Measurements from ENCODE around the gene GRIN2A. TPM values are rescaled to one million over a fixed set of nuclear protein-coding genes. Genes with fewer than 3 reads are reported as not detected.

GRIN2A gene
- total RNA-seq, 1 donor from 2014 or later, result 10.9 TPM

DNA sequence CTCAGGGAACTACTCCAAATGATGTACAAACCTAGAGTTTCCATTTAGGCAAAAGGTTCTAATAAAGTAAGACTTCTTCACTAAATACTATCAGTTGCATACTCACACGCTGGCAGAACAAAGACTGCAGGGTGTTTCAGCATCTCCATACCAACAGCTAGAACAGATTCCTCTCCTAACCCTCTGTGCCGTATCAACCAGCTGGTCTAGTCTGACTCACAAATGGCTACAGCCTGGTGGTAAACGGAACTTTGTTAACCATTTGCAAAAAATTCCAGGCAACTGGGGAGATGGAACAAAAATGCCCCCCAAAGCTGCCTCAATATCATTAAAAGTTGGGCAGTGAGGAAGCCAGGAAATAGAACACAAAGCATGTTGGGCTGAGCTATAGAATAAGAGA is 217.1 kb downstream of the GRIN2A start:
- DNase-seq, result no peak

DNA sequence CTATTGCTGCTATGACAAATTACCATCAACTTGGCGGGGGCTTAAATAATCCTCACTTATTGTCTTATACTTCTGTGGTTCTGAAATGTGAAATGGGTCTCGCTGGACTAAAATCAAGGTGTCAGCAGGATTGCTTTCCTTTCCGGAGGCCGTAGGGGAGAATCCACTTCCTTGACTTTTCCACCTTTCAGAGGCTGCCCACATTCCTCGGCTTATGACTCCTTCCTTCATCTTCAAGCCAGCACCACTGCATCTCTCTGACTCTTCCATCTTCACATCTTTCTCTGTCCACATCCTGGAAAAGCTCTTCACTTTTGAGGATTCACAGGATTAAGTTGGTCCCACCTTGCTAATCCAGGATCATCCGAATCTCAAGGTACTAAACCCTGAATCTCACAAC is 217.8 kb downstream of the GRIN2A start:
- no peak for DNase-seq

DNA sequence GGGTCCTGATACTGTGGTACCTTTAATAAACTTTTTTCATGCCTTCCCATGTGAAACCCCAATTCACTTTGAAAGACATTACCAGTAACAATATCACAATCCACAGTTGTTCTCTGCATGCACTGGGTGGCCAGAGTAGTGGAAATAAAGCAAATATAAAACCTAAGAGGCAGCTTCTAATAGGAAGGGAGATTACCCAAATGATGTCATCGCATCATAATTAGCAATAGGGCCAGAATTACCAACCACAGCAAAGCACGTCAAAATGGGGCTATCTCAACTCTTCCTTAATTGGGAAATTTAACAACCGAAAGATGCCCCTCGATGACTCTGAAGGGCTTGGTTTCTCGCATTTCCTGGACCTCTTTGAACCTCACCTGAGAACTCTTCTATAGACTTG is 224.8 kb downstream of the GRIN2A start:
- DNase-seq, result no peak

DNA sequence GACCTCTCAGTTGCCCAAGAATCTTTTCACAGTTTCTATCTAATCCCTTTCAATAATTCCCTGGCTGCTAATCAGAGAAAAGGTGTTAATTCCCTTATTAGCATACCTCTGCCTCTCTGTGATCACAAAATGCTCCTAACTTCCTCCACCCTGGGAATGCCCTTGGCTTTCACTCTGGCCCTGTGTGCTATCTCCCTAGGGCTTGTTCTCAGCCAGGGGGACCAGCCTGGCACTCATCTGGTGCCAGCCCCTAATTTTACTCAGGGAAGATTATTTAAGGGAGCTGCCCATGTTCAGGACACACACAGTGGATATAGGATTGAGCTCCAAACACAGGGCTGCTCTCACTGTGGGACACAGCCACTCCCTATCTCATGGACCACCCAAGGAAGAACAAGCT is 225.2 kb downstream of the GRIN2A start:
- no peak for DNase-seq

DNA sequence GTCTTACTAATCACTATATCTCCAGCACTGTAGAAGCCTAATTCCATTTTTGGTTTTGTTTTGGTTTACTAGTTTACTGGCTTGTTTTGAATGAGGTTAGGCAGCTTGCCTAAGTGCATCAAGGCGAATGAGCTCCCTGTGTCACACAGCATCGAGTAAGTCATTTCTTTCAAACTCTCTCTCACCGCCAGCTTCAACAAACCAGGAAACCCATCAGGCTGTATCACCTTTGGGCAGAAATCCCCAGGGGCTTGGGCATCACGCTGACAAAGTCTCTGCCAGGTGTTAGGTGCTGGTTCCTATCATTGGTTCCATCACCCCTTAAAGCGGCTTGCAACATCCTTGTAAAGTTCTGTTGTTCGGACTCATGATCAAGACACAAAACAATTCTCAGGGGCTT is 226.6 kb downstream of the GRIN2A start:
- DNase-seq, result no peak

DNA sequence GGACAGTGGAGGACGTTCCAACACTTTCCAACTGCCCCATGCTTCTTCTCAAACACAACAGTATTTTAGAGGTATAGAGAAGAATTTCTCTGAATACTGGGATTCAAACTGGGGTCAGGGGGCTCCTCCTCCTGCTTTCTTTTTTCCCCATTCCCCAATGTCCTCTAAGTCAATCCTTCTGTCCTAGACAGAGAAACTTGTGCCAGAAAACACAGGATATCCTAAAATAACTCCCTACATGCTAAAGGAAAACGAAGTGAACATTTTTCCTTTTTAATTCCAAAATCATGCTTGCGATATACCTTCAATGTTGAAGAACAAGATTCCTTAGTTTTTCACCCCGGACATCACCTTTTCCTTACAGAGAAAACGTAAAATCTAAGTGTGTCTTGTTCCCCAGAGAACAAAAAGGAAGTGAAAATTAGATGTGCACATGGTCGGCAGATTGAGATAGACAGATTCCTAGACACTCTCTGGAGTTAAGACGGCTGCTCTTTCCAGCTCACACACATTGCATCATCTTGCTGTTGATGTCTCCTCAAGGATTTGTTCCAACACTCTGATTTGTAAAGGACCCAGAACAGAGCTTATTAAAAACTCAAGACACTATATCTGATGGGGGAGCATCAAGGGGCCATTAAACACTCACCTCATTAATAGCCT is 228.2 kb downstream of the GRIN2A start:
- DNase-seq, result no peak

DNA sequence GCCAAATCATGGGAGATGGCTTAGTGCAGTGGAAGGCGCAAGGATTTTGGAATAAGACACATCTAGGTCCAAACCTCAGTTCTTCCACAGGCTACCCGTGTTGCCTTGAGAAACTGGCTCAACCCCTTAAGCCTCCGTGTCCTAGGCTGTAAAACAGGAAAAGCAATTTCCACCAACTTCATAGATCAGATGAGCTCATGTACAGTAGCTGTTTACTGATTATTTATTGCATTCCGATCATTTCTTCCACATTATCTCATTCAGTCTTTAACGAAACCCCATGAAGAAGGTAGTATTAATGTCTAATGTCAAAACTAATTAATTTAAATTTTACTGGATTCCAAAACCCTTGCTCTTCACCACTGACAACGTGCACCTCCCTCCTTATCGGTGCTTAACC is 231.6 kb downstream of the GRIN2A start:
- DNase-seq, result no peak

DNA sequence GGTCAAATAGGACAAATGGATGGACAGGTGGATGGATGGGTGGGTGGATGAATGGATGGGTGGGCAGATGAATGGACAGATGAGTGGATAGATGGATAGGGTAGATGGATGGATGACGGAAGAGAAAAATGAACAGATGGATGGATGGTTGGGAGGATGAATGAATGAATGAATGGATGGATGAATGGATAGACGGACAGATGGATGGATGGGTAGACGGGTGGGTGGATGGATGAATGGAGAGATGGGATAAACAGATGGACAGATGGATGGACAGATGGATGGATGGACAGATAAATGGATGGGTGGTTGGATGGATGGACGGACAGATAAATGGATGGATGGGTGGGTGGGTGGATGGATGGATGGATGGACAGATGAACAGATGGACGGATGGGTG is 232.8 kb downstream of the GRIN2A start:
- no peak for DNase-seq

DNA sequence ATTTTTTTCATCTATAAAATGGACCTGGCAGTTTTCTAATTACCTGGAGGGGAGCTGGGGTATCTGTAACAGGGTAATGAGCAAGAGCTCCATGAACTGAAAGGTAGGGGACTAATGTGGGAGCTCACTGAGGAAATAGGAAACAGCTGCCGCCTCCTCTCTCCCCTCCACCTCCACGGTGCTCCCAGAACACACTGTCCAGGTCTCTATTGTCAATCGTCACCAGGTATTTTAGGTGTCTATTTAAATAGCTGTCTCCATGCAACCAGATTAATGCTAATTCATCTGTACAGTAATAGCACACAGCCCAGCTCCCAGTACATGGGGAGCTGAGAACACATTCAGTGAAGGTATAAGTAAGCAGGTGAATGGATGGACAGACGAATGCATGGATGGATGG is 233.3 kb downstream of the GRIN2A start:
- DNase-seq, result no peak

DNA sequence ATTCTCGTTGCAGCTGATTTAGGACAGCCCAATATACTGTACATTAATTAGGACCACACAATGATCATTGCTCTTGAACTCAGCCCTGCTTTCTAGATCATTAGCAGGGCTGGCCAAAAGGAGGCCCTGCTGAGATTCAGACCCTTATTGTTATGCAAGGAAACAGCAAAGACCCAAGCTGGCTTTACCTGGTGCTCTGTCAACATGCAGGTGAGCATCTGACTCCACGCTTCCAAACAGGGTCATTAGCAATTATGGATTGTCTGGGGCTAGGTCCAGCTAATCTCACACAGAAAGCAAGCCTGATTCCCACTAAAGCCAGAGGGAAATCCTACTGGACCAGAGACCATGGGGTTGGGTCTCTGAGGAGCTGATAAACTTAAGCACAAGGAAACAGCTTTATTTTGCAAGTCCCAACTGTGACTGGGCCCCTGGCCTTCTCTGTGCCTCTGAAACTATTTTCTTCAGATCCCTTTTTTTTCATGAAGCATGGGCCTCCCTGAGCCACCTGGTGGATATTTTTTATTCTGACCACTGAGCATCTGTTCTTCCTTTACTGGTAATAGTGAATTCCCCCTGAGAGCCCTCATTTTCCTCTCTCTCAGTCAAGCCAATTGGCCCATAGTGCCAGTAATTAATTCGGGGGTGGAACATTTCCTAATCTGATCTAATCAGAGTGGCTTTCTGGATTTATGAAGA is 236.1 kb downstream of the GRIN2A start:
- no peak for DNase-seq

DNA sequence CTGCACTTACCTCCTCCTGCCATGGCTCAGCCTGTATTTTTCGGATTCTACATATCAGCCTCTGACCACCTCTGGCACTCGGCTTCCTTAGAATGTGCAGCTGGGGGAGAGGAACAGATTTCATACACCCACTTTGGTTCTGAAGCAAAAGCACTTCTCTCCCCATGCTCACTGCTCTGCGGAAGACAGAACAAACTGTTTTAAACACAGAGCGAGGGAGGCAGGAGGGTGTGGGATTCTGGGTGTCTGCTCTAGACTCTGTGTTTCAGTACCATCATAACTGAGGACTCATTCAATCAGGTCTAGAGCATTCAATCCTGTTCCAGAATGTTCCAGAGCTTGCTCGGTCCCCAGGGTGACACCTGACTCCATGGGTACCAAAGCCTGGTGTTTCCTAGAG is 239.1 kb downstream of the GRIN2A start:
- DNase-seq, result peak; percentile 40

DNA sequence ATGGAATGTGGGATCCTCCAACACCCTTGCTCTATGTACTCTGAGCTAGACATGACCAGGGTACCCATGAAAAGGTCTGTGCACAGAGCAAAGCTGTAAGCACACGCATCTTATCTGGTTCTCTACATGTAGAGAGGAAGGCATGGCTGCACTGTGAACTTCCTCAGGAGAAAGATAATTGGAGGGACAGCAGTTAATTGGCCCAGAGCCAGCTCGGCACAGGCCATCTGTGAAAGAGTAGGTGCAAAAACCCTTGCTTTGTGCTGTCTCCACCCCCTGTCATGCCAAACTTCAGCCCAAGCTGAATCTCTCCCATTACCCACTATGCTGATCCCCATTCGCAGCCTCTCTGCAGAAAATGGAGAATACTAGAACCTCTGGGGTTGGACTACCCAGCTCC is 241.0 kb downstream of the GRIN2A start:
- DNase-seq, result no peak

DNA sequence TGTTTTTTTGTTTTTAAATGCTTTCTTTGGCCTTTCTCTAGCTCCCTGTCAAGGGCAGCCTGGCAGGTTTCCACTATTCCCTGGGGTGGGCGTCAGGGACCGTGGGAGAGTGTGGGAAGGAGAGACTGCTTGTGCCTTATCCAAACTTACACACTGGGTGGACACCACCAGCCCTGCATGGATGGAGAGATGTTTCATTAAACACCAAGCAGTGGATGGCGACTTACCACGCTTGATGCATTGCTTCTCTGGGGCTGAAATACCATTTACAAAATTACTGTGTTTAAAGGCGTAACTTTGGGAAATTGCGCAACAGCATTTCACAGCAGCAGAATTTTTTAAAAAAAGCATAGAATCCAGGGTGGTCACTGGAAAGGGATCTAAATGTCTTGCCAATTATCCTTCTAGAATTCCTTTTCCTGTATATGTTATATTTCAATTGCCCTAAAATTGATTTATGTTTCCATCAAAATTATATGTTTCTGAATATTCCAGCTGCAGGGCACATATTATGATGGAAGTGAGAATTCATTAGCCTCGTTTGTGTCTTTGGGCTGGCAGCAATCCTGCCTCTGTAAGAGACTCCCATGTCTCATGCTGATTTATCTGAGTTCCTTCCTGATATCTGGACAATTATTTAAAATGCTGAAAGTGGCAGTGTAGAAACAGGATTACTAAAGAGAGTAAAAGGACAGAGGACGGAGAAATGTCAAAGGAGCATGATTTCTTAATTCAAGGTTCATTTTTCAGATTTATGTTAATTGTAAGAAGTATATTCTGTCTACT is 247.3 kb downstream of the GRIN2A start:
- no peak for DNase-seq

DNA sequence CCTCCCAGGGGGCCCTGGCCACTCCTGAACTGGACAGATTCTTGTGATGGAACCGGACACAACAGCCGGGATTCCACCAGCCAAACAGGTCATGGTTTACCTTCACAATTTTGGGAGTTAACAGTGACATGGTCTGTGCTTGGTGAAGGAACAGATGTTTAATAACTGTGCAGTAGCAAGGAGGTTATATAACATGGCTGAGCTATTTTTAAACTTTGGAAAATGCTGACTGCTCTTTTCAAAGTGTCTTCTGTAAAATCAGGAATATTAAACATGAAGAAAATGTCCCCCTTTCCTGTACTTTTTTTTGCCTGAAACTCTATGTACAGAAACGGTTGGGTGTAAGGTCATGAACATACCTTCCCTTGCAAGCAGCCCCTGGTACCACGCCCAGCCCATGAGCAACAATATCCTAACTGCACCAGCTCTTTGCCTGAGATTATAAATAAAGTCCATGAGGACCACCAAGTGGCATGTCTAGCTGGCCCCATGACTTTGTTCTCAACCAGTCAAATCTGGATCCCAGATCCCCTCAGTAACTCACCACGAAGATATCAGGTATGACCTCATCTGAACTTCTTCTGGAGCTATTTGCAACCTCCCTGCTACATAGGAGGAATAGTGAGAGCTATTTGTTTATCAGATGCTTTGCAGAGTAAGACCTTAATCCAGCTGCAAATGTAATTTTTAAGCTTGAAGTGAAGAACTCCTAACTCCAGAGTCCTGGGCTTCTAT is 249.1 kb downstream of the GRIN2A start:
- DNase-seq, result no peak

DNA sequence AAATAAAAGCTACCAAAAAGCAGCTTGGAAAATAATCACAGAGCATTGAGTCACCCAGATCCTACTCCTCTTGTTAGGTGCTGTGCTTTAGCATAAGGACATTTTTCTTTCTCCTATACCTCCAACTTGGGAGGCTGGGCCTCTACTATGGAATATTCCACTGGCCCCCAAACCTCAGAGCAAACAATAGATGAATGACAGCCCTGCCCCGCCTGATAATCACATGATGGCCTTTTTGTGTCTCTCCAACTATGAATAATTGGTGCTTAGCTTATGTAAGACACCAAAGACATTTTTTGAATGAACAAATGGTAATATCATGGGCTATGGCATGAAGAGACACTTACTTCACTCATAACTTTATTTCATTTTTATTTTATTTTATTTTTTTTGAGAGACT is 250.2 kb downstream of the GRIN2A start:
- DNase-seq, result no peak

DNA sequence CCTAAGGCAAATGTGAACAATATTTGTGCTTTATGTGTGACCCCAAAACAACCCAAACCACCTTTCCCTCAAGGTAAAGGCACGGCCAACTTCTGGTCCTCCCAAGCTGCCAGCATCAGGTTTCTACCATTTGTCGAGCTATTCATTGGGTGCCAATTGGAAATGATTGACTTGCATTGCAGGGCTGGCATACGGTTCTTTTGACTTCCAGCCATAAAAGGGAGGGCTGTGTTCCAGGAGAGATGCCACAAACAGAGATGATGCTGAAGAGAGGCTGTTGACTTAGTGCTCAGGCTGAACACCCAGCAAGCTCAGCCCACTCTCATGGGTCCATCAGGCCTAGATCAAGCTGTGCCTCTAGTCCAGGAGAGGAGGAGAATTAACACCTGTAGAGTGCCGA is 252.4 kb downstream of the GRIN2A start:
- no peak for DNase-seq

DNA sequence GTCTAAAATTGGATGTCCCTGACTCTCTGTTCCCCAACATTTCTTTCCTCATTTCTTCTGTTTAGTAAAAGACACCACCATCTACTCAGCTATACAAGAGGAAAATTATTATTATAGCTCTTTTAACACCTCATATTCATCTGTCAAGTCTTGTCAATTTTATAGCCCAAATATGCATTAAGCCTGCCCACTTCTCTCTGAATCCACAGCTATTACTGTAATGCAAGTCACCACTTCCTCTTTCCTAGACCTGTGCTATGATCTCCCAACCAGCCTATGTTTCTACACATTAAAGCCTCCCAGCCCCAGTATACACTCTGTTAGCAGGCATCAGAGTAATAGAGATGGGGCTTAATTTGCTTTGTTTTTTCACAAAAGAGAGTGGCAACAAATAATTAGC is 252.9 kb downstream of the GRIN2A start:
- DNase-seq, result no peak

DNA sequence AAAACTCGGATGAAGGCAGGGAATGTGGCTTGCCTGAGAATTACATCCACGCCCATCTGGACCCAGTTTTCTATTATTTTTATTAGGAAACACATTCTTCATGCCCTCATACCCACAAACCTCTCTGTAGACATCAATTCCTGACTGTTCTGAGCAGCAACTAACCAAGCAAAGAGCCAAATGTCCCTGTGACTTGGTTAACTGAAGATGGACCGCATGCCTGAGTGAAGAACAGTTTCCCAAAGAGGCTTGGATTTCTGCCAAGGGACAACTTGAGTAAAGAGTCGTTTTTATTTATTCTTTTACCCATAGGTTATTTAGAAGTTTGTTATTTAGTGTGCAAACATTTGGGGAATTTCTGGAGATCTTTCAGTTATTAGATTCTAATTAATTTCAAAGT is 259.8 kb downstream of the GRIN2A start:
- DNase-seq, result no peak

DNA sequence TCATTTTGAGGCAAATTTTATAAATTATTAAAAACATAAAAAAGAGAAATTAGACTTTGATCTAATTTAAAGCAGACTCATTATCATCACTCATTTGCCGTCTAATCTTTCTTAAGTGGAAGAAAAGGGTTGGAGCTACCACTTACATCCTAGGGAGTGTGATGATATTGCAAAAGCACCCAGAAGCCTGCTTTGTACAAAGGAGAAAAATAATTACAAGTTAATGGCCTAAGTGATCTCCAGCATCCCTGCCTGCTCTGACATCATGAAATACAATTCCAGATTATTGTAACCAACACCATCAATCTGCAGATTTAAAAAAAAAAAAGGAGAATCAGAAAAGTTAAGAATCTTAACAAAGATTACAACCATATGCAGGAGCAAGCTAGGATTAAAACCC is 260.2 kb downstream of the GRIN2A start:
- no peak for DNase-seq

DNA sequence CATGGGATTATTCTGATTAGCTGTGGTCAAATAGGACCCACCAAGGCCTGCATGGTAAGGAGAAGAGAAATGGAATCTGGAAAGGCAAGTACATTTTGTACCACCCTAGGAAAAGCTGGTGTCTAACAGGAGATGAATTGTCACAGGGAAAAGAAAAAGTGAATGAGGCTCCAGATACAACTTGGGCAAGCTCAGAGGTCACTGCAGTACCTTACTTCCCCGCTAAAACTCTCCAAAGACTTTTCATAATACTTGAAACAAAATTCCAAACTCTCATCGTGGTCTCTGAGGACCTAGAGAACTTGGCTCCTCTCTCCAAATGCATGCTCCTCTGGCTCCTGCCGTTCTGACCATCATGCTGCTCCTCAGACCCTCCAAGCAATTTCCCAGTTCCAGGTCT is 262.8 kb downstream of the GRIN2A start:
- DNase-seq, result no peak

DNA sequence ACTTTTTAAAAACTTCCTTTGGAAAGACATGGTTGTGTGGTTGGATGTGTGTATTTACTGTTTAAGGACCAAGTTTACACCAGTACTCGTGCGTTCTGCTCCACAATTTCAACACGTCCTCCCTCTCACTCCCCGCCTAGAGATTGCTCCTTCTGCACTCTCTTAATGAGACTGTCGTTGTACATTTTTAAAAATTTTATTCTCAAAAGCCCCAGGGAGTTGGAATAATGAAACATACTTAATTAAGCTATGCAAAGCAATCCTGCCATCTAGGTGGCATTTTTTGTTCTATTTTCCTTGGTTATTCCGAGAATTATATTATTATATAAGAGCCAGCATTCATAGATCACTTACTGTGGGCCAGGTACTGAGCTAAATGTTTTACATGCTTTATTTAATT is 264.5 kb downstream of the GRIN2A start:
- no peak for DNase-seq

DNA sequence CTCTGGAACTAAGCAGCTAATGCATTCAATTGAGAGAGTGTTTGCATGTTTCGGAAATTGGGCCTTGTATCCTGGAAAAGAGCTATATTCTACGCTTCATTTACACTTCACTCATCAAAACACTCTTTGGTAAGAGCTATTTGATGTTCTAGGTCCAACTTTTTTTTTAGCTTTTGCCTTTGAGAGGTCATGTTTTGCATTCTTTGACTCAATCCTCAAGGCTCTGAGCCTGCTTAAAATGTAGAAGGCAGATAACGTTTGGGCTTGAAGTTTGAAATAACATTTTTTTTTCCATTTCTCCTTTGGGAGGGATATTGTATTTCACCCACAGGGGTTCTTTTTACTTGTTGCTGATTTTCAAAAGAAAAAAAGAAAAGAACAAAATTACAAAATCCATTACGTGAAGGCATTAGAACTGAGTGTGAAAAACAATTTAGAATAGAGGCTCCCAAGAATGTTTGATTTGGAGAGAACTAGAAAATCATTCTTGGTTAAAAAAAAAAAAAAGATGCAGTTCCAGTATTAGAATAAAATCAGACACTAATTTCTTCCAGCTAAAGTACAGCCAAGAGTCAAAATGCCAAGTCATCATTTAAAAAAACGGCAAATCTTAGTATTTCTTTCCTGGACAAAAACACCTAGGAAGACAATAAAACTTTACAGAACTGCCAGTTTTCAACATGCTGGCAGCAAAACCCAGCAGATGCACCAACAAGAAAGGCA is 268.5 kb downstream of the GRIN2A start:
- no peak for DNase-seq
